HCT116 (cell line): Measurements from ENCODE around the gene FAM20C. TPM values are rescaled to one million over a fixed set of nuclear protein-coding genes. Genes with fewer than 3 reads are reported as not detected.

Experiments
- ATAC-seq: fragments of 200-7000 bp; cut with Tn5 transposase; 2 replicates; pipeline ENCODE4 v1.9.1; 2020; ENCODE audit warnings: mild to moderate bottlenecking, moderate library complexity
- BruUV-seq: library from RNA; stranded (reverse); fragments of 400-500 nt; replicated peaks from 2 replicates; lab custom pipeline; 2021; lab: Mats Ljungman, UMichigan
- CTCF ChIA-PET: fragments of 300-600 bp; sonication (Branson Sonifier 250); formaldehyde crosslinking; loops from one replicate; lab custom pipeline; 2021; ENCODE audit warnings: antibody characterized with exemption; lab: Charles Lee
- POLR2A ChIA-PET: fragments of 300-600, 350-600 bp; sonication (Branson Sonifier 250); formaldehyde crosslinking; loops from one replicate; lab custom pipeline; 2021; ENCODE audit warnings: antibody characterized with exemption; lab: Charles Lee
- RAD21 ChIA-PET, 2 experiments: fragments of 300-600 bp; sonication (Branson Sonifier 250); formaldehyde crosslinking; loops; one replicate each; lab custom pipeline; 2023; ENCODE audit warnings: low total read pairs in 2 of 2; ENCODE audit not compliant: uncharacterized antibody in 2 of 2, unreplicated experiment in 2 of 2, low non-redundant PET in 1 of 2; lab: Charles Lee
- DNase-seq: peaks from one replicate; pipeline ENCODE4 v3.0.0-alpha.2; 2010; ENCODE audit warnings: low read depth, low spot score
- H2AFZ ChIP-seq: fragments of 200-600 bp; shearing (Covaris generic), sonication (generic); 2 replicates; pipeline ENCODE4 v1.6.1; 2017; ENCODE audit warnings: low read depth, mixed run types, mixed read lengths, antibody characterized with exemption, low read length; ENCODE audit not compliant: poor library complexity, severe bottlenecking
- H3K27ac ChIP-seq: 2 replicates; pipeline ENCODE4 v1.5.1; 2012; ENCODE audit warnings: low read depth, low read length
- H3K27me3 ChIP-seq: fragments of 200-600 bp; sonication (generic); 2 replicates; pipeline ENCODE4 v1.6.1; 2016; ENCODE audit warnings: mixed run types, low read length, mixed read lengths; ENCODE audit not compliant: insufficient read depth
- H3K36me3 ChIP-seq, 2 experiments: fragments of 200-500 bp in 1 of 2; fragments of 200-600 bp in 1 of 2; sonication (Bioruptor generic) in 1 of 2; sonication (generic) in 1 of 2; 2 replicates each; pipeline versions ENCODE4 v1.5.1 to v1.6.1; 2014 to 2016; ENCODE audit warnings: low read length in 2 of 2, inconsistent platforms in 1 of 2, mixed read lengths in 1 of 2, mixed run types in 1 of 2; ENCODE audit not compliant: insufficient read depth in 2 of 2, control insufficient read depth in 1 of 2
- H3K4me1 ChIP-seq, 2 experiments: fragments of 200-600 bp in 1 of 2; sonication (generic) in 1 of 2; 2 replicates each; pipeline versions ENCODE4 v1.5.1 to v1.6.1; 2012 to 2017; ENCODE audit warnings: low read length in 2 of 2, inconsistent platforms in 1 of 2, mild to moderate bottlenecking in 1 of 2, mixed read lengths in 1 of 2, mixed run types in 1 of 2, moderate library complexity in 1 of 2; ENCODE audit not compliant: insufficient read depth in 2 of 2, control insufficient read depth in 1 of 2
- H3K4me2 ChIP-seq: fragments of 200-600 bp; sonication (generic); 2 replicates; pipeline ENCODE4 v1.6.1; 2017; ENCODE audit warnings: mixed run types, low read length, mixed read lengths
- H3K4me3 ChIP-seq, 2 experiments: fragments of 200-600 bp in 1 of 2; sonication (generic) in 1 of 2; replicated peaks in 1 of 2; 2 replicates each; pipeline ENCODE4 v1.5.1; 2011 to 2016; ENCODE audit warnings: low read length in 2 of 2, control low read depth in 1 of 2, low read depth in 1 of 2, mild to moderate bottlenecking in 1 of 2, mixed read lengths in 1 of 2, mixed run types in 1 of 2
- H3K79me2 ChIP-seq: fragments of 200-600 bp; sonication (generic); 2 replicates; pipeline ENCODE4 v1.6.1; 2017; ENCODE audit warnings: mild to moderate bottlenecking, mixed run types, low read length, moderate library complexity, mixed read lengths; ENCODE audit not compliant: insufficient read depth
- H3K9ac ChIP-seq: fragments of 200-600 bp; sonication (generic); 2 replicates; pipeline ENCODE4 v1.6.1; 2016; ENCODE audit warnings: low read length, mixed read lengths
- H3K9me2 ChIP-seq: fragments of 200-600 bp; sonication (generic), shearing (Covaris generic); 2 replicates; pipeline ENCODE4 v1.6.1; 2017; ENCODE audit warnings: mixed run types, mild to moderate bottlenecking, moderate library complexity; ENCODE audit not compliant: insufficient read depth
- H3K9me3 ChIP-seq, 2 experiments: fragments of 200-500 bp in 1 of 2; fragments of 200-600 bp in 1 of 2; sonication (Bioruptor generic) in 1 of 2; sonication (generic) in 1 of 2; 2 replicates each; pipeline ENCODE4 v1.6.1; 2014 to 2017; ENCODE audit warnings: low read length in 2 of 2, mixed read lengths in 2 of 2, inconsistent platforms in 1 of 2, low read depth in 1 of 2, mild to moderate bottlenecking in 1 of 2, mixed run types in 1 of 2, moderate library complexity in 1 of 2; ENCODE audit not compliant: control insufficient read depth in 1 of 2, insufficient read depth in 1 of 2
- H4K20me1 ChIP-seq: fragments of 200-600 bp; sonication (generic), shearing (Covaris generic); 2 replicates; pipeline ENCODE4 v1.6.1; 2017; ENCODE audit warnings: mixed run types, mild to moderate bottlenecking, moderate library complexity; ENCODE audit not compliant: insufficient read depth
- CEBPB ChIP-seq: IDR thresholded peaks from 2 replicates; pipeline ENCODE4 v1.6.1; 2012; ENCODE audit warnings: low read depth
- EGR1 ChIP-seq: IDR thresholded peaks from 2 replicates; pipeline ENCODE4 v1.6.1; 2012; ENCODE audit warnings: low read depth
- EZH2 ChIP-seq: fragments of 200-600 bp; sonication (generic); IDR thresholded peaks from 2 replicates; pipeline ENCODE4 v1.6.1; 2017; ENCODE audit warnings: antibody characterized with exemption, mixed run types
- EZH2phosphoT487 ChIP-seq: fragments of 200-600 bp; IDR thresholded peaks from 2 replicates; pipeline ENCODE4 v1.6.1; 2018; ENCODE audit warnings: antibody characterized with exemption, borderline replicate concordance
- FOSL1 ChIP-seq: IDR thresholded peaks from 2 replicates; pipeline ENCODE4 v1.6.1; 2012; ENCODE audit warnings: low read depth
- POLR2A ChIP-seq: IDR thresholded peaks from 2 replicates; pipeline ENCODE4 v1.7.0; 2011; ENCODE audit warnings: borderline replicate concordance; ENCODE audit not compliant: insufficient read depth, insufficient read length; ENCODE audit errors: extremely low read depth
- RAD21 ChIP-seq: IDR thresholded peaks from 2 replicates; pipeline ENCODE4 v1.6.1; 2012; ENCODE audit warnings: low read depth, mild to moderate bottlenecking
- SIN3A ChIP-seq: IDR thresholded peaks from 2 replicates; pipeline ENCODE4 v1.6.1; 2012; ENCODE audit warnings: low read depth
- SP1 ChIP-seq: IDR thresholded peaks from 2 replicates; pipeline ENCODE4 v1.6.1; 2012; ENCODE audit warnings: low read depth
- SRF ChIP-seq: IDR thresholded peaks from 2 replicates; pipeline ENCODE4 v1.6.1; 2012; ENCODE audit warnings: low read depth
- TCF7L2 ChIP-seq: IDR thresholded peaks from 2 replicates; pipeline ENCODE4 v1.7.0; 2011; ENCODE audit warnings: borderline replicate concordance, inconsistent platforms; ENCODE audit not compliant: insufficient read depth, insufficient read length; ENCODE audit errors: extremely low read depth
- YY1 ChIP-seq: IDR thresholded peaks from 2 replicates; pipeline ENCODE4 v1.6.1; 2011; ENCODE audit warnings: low read length, low read depth, moderate library complexity, mild to moderate bottlenecking; ENCODE audit not compliant: insufficient replicate concordance; ENCODE audit errors: extremely low read depth
- intact Hi-C: fragments of 100-400 bp; cut with micrococcal nuclease; formaldehyde crosslinking; loops from 2 replicates; pipeline ENCODE4 v1.10.0; 2022
- total RNA-seq: library from RNA; stranded (reverse); gene quantifications from one replicate; pipeline ENCODE4 v1.2.1, GENCODE V29; 2021; ENCODE audit not compliant: unreplicated experiment
- TF ChIP-seq, protein P1 (sequence below): IDR thresholded peaks from 2 replicates; pipeline ENCODE4 v1.6.1; 2012

Gene FAM20C
- total RNA-seq, 1 experiment from 2014 or later = 27.1 TPM

DNA sequence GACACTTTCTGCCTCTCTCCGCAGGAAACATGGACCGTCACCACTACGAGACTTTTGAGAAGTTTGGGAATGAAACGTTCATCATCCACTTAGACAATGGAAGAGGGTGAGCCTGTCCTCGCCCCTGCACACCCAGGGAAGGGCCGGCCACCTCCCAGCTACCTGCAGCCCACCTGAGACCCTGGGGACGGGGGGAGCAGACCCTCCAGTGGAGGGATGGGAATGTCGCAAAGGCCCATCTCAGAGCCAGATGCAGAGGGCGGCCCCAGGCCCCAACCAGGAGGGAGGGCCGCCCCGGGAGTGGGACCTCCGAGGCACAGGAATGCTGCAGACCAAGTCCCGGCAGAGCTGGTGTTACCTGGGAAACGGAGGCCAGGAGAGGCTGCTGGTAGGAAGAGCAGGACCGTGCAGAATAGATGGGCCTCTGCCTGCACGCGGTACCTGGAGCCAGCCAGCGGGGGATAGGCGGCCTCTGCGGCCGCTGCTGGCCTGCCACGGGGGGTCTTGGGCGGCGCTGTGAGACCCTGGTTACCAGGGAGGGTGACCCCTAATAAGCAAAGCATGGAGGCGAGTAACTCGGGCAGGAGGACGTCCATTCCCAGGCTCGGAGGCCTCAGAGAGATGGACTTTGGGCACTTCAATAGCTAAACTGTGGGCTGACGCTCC is 64.7 kb downstream of the FAM20C start:
- Histone ChIP-seq H3K4me1 (no peaks in the 10 kb centered on the region), H4K20me1 (no peaks in the 10 kb centered on the region), H3K9me3 (peaks cover 13 to 24% of the 10 kb centered on the region in 2 experiments; a peak in 2 of 4 replicates), H3K36me3 (peaks cover 0 to 5% of the 10 kb centered on the region in 2 experiments; a peak in 2 of 4 replicates), H3K27me3 (no peaks in the 10 kb centered on the region), H3K9ac (no peak overlapping the region), H2AFZ (no peak overlapping the region), H3K79me2 (no peaks in the 10 kb centered on the region), H3K9me2 (no peaks in the 10 kb centered on the region), H3K4me3 (no peak overlapping the region), H3K27ac (no peak overlapping the region), H3K4me2 (no peak overlapping the region)
- ChIA-PET RAD21 (no interaction called here), CTCF (no interaction called here), POLR2A (no interaction called here)
- intact Hi-C loops = no loop called here
- ATAC-seq = no peak
- BruUV-seq = no TSS peak
- TF ChIP-seq CEBPB = no peak
- TF ChIP-seq, protein P1, sequence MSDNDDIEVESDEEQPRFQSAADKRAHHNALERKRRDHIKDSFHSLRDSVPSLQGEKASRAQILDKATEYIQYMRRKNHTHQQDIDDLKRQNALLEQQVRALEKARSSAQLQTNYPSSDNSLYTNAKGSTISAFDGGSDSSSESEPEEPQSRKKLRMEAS = no peak
- TF ChIP-seq SP1 = no peak
- TF ChIP-seq YY1 = no peak
- TF ChIP-seq SRF = no peak
- TF ChIP-seq EGR1 = no peak
- TF ChIP-seq SIN3A = no peak
- TF ChIP-seq TCF7L2 = no peak
- TF ChIP-seq FOSL1 = no peak
- no peak for TF ChIP-seq EZH2
- TF ChIP-seq EZH2phosphoT487 = no peak
- TF ChIP-seq RAD21 = no peak
- TF ChIP-seq POLR2A = no peak
- no peak for DNase-seq
